Effector CD4-positive, alpha-beta T cell (primary cell): Measurements from ENCODE around the gene FAM83B. TPM values are rescaled to one million over a fixed set of nuclear protein-coding genes. Genes with fewer than 3 reads are reported as not detected.
"Not testable (repeated sequence)": the region's sequence is repeated elsewhere in the genome, so short reads cannot be mapped to it uniquely, and the experiment has no call there.

Source experiments
- DNase-seq: peaks from one replicate; pipeline ENCODE4 v3.0.0-alpha.2; 2020
- total RNA-seq: gene quantifications from one replicate; lab custom pipeline; 2026; lab: John Stamatoyannopoulos, UW

FAM83B gene
- total RNA-seq: not detected

GRCh38 chr6:54846243-54846856, at the start of gene FAM83B:
TSS of gene FAM83B (plus strand) at chr6:54846771. CDS start at chr6:54870247, 23,476 bp downstream.
- no peak for DNase-seq

GRCh38 chr6:54796918-54797317, 49.7 kb upstream of the FAM83B start:
- not testable (repeated sequence) for DNase-seq

- DNase-seq: no peak
Measured at GRCh38 chr6:54800050-54800600, 46.4 kb upstream of the FAM83B start.

- no peak for DNase-seq
Measured at GRCh38 chr6:54801244-54801643, 45.3 kb upstream of the FAM83B start.

GRCh38 chr6:54801669-54802068, 44.9 kb upstream of the FAM83B start:
- DNase-seq: no peak

GRCh38 chr6:54802775-54803634, 43.6 kb upstream of the FAM83B start:
- no peak for DNase-seq

- DNase-seq: no peak
Measured at GRCh38 chr6:54805077-54805476, 41.5 kb upstream of the FAM83B start.

- no peak for DNase-seq
Measured at GRCh38 chr6:54810147-54810546, 36.4 kb upstream of the FAM83B start.

GRCh38 chr6:54813892-54814291, 32.7 kb upstream of the FAM83B start:
- DNase-seq: no peak

- no peak for DNase-seq
Measured at GRCh38 chr6:54817236-54817635, 29.3 kb upstream of the FAM83B start.

GRCh38 chr6:54817834-54818233, 28.7 kb upstream of the FAM83B start:
- DNase-seq: no peak

GRCh38 chr6:54824225-54824624, 22.3 kb upstream of the FAM83B start:
- DNase-seq: not testable (repeated sequence)

GRCh38 chr6:54827010-54827409, 19.6 kb upstream of the FAM83B start:
- DNase-seq: no peak

GRCh38 chr6:54830216-54830615, 16.4 kb upstream of the FAM83B start:
- DNase-seq: no peak

- DNase-seq: no peak
Measured at GRCh38 chr6:54835176-54835575, 11.4 kb upstream of the FAM83B start.

GRCh38 chr6:54846857-54847674, 495 bp downstream of the FAM83B start:
- no peak for DNase-seq

- no peak for DNase-seq
Measured at GRCh38 chr6:54847799-54848597, 1.4 kb downstream of the FAM83B start.

GRCh38 chr6:54850114-54850513, 3.5 kb downstream of the FAM83B start:
- DNase-seq: no peak

GRCh38 chr6:54856129-54856528, 9.6 kb downstream of the FAM83B start:
- DNase-seq: no peak

GRCh38 chr6:54860132-54860531, 13.6 kb downstream of the FAM83B start:
- no peak for DNase-seq

GRCh38 chr6:54860739-54861138, 14.2 kb downstream of the FAM83B start:
- DNase-seq: no peak
